Urinary bladder (tissue), 4 donors: ENCODE data around the gene AHNAK2. TPM values are rescaled to one million over a fixed set of nuclear protein-coding genes. Genes with fewer than 3 reads are reported as not detected.

Source experiments
- DNase-seq: peaks from one replicate; pipeline ENCODE4 v3.0.0-alpha.2; 2015; ENCODE audit errors: extremely low spot score
- H3K27ac ChIP-seq: one replicate; pipeline ENCODE4 v1.5.1; 2013; ENCODE audit warnings: low read depth, mild to moderate bottlenecking, moderate library complexity
- H3K36me3 ChIP-seq: one replicate; pipeline ENCODE4 v1.6.1; 2013; ENCODE audit warnings: mild to moderate bottlenecking, moderate library complexity; ENCODE audit not compliant: insufficient read depth
- H3K4me1 ChIP-seq: one replicate; pipeline ENCODE4 v1.6.1; 2013; ENCODE audit warnings: mild to moderate bottlenecking, moderate library complexity; ENCODE audit not compliant: insufficient read depth
- H3K4me3 ChIP-seq: one replicate; pipeline ENCODE4 v1.5.1; 2013; ENCODE audit warnings: low read depth, low read length
- WGBS: extraction: QIAGEN DNeasy Blood & Tissue Kit; methylation state at CpG from one replicate; pipeline ENCODE4 v1.1.7; 2013; 5-methylcytosine and 5-hydroxymethylcytosine counted together
- polyA plus RNA-seq: library from polyadenylated mRNA; stranded (reverse); fragments of 200-250 nt; gene quantifications from one replicate; pipeline ENCODE4 v1.2.3, GENCODE V29; 2013
- total RNA-seq: library from RNA; depleted of rRNA; stranded (reverse); fragments of >200 nt; gene quantifications from one replicate; pipeline ENCODE4 v1.2.3, GENCODE V29; 2014
- donor health status: healthy with polysubstance abuse.
- donor health status: healthy.

Gene AHNAK2
- total and polyA plus RNA-seq, 2 donors = 14.5 to 43.2 TPM

- peaks cover 5% of the 10 kb centered on the region for H3K4me1 ChIP-seq
- no peak overlapping the region for H3K4me3 ChIP-seq
- WGBS = 79% methylated on average over 4 of the region's 4 CpGs
- no peak overlapping the region for H3K27ac ChIP-seq
- no peak for DNase-seq
- no peaks in the 10 kb centered on the region for H3K36me3 ChIP-seq
These were observed 40.2 kb upstream of the AHNAK2 start for GRCh38 chr14:105018414-105018813.

- H3K4me1 ChIP-seq = peaks cover 2% of the 10 kb centered on the region
- 85% methylated on average over 6 of the region's 6 CpGs for WGBS
These were observed 37.7 kb upstream of the AHNAK2 start for GRCh38 chr14:105015905-105016304.

GRCh38 chr14:105015242-105015641, 37.1 kb upstream of the AHNAK2 start:
- Histone ChIP-seq H3K36me3 (peaks cover 2% of the 10 kb centered on the region), H3K4me1 (no peaks in the 10 kb centered on the region), H3K4me3 (no peak overlapping the region), H3K27ac (no peak overlapping the region)
- no peak for DNase-seq
- WGBS = 78% methylated on average over 9 of the region's 9 CpGs

More at GRCh38 chr14:105015905-105016304, 37.7 kb upstream of the AHNAK2 start:
- Histone ChIP-seq H3K36me3 (peaks cover 2% of the 10 kb centered on the region), H3K4me3 (no peak overlapping the region), H3K27ac (no peak overlapping the region)
- DNase-seq = no peak

- 60% methylated on average over 4 of the region's 4 CpGs for WGBS
These were observed 36.5 kb upstream of the AHNAK2 start for GRCh38 chr14:105014631-105015030.

GRCh38 chr14:105014032-105014431, 35.9 kb upstream of the AHNAK2 start:
- no peaks in the 10 kb centered on the region for H3K4me1 ChIP-seq
- no peak for DNase-seq
- WGBS = 91% methylated on average over 9 of the region's 9 CpGs

More at GRCh38 chr14:105014631-105015030, 36.5 kb upstream of the AHNAK2 start:
- Histone ChIP-seq H3K4me1 (no peaks in the 10 kb centered on the region), H3K36me3 (peaks cover 2% of the 10 kb centered on the region), H3K27ac (no peak overlapping the region), H3K4me3 (no peak overlapping the region)
- DNase-seq = no peak

GRCh38 chr14:105013150-105013785, 35.1 kb upstream of the AHNAK2 start:
- Histone ChIP-seq H3K36me3 (peaks cover 2% of the 10 kb centered on the region), H3K27ac (no peak overlapping the region), H3K4me1 (no peaks in the 10 kb centered on the region), H3K4me3 (no peak overlapping the region)
- no peak for DNase-seq
- 45% methylated on average over 8 of the region's 8 CpGs for WGBS

More at GRCh38 chr14:105014032-105014431, 35.9 kb upstream of the AHNAK2 start:
- Histone ChIP-seq H3K27ac (no peak overlapping the region), H3K36me3 (peaks cover 2% of the 10 kb centered on the region), H3K4me3 (no peak overlapping the region)

GRCh38 chr14:105012171-105012985, 34.2 kb upstream of the AHNAK2 start:
- DNase-seq = no peak
- H3K36me3 ChIP-seq = peaks cover 2% of the 10 kb centered on the region
- 69% methylated on average over 23 of the region's 23 CpGs for WGBS
- no peak overlapping the region for H3K27ac ChIP-seq
- no peak overlapping the region for H3K4me3 ChIP-seq
- H3K4me1 ChIP-seq = no peaks in the 10 kb centered on the region

GRCh38 chr14:105011312-105011990, 33.3 kb upstream of the AHNAK2 start:
- 81% methylated on average over 29 of the region's 29 CpGs for WGBS
- H3K4me1 ChIP-seq = no peaks in the 10 kb centered on the region
- DNase-seq = no peak
- H3K4me3 ChIP-seq = no peak overlapping the region
- H3K27ac ChIP-seq = no peak overlapping the region
- H3K36me3 ChIP-seq = peaks cover 2% of the 10 kb centered on the region

- no peak for DNase-seq
These were observed 32.7 kb upstream of the AHNAK2 start for GRCh38 chr14:105010891-105011291.

GRCh38 chr14:105010106-105010505, 31.9 kb upstream of the AHNAK2 start:
- WGBS = 86% methylated on average over 4 of the region's 4 CpGs
- no peak for DNase-seq
- no peak overlapping the region for H3K4me3 ChIP-seq
- no peaks in the 10 kb centered on the region for H3K4me1 ChIP-seq
- H3K36me3 ChIP-seq = peaks cover 2% of the 10 kb centered on the region
- no peak overlapping the region for H3K27ac ChIP-seq

More at GRCh38 chr14:105010891-105011291, 32.7 kb upstream of the AHNAK2 start:
- Histone ChIP-seq H3K36me3 (peaks cover 2% of the 10 kb centered on the region), H3K4me1 (no peaks in the 10 kb centered on the region), H3K27ac (no peak overlapping the region), H3K4me3 (no peak overlapping the region)
- WGBS = 70% methylated on average over 17 of the region's 17 CpGs

GRCh38 chr14:105007593-105008264, 29.6 kb upstream of the AHNAK2 start:
- no peak for DNase-seq
- Histone ChIP-seq H3K27ac (no peak overlapping the region), H3K4me3 (no peak overlapping the region), H3K36me3 (peaks cover 2% of the 10 kb centered on the region), H3K4me1 (no peaks in the 10 kb centered on the region)
- 93% methylated on average over 19 of the region's 19 CpGs for WGBS

- Histone ChIP-seq H3K36me3 (peaks cover 2% of the 10 kb centered on the region), H3K27ac (no peak overlapping the region), H3K4me1 (no peaks in the 10 kb centered on the region), H3K4me3 (no peak overlapping the region)
- 88% methylated on average over 21 of the region's 21 CpGs for WGBS
- DNase-seq = no peak
These were observed 28.8 kb upstream of the AHNAK2 start for GRCh38 chr14:105006831-105007592.
